Endothelial cell (in vitro differentiated cells): ENCODE measurements around the gene DHDDS. TPM values are rescaled to one million over a fixed set of nuclear protein-coding genes. Genes with fewer than 3 reads are reported as not detected.

ENCODE experiments used
- DNase-seq: peaks from one replicate; pipeline ENCODE4 v3.0.0; 2021; ENCODE audit warnings: low spot score
- H3K27ac Mint-ChIP-seq: one replicate; pipeline ENCODE4 v1.8.0; 2021; ENCODE audit warnings: mixed read lengths, inconsistent platforms; ENCODE audit not compliant: unreplicated experiment
- H3K27me3 Mint-ChIP-seq: one replicate; pipeline ENCODE4 v1.8.0; 2021; ENCODE audit warnings: mild to moderate bottlenecking, moderate library complexity, mixed read lengths, inconsistent platforms; ENCODE audit not compliant: unreplicated experiment
- H3K36me3 Mint-ChIP-seq: one replicate; pipeline ENCODE4 v1.8.0; 2021; ENCODE audit warnings: mild to moderate bottlenecking, low read depth, mixed read lengths, inconsistent platforms; ENCODE audit not compliant: unreplicated experiment
- H3K4me1 Mint-ChIP-seq: one replicate; pipeline ENCODE4 v1.8.0; 2021; ENCODE audit warnings: mild to moderate bottlenecking, mixed read lengths, inconsistent platforms; ENCODE audit not compliant: unreplicated experiment
- H3K4me3 Mint-ChIP-seq: one replicate; pipeline ENCODE4 v1.8.0; 2021; ENCODE audit warnings: mild to moderate bottlenecking, mixed read lengths, inconsistent platforms; ENCODE audit not compliant: unreplicated experiment
- H3K9me3 Mint-ChIP-seq: one replicate; pipeline ENCODE4 v1.8.0; 2021; ENCODE audit warnings: mixed read lengths, inconsistent platforms; ENCODE audit not compliant: unreplicated experiment
- total RNA-seq: library from RNA; stranded (reverse); fragmentation: NEBNext Ultra II Directional; extraction: Animal tissue kit (Norgen Biotek cat#: 25700); gene quantifications from one replicate; pipeline ENCODE4 v1.2.1, GENCODE V29; 2021; ENCODE audit not compliant: unreplicated experiment
- TF ChIP-seq, protein P1 (sequence below): fragments of 200-600 bp; sonication (generic); IDR thresholded peaks from one replicate; pipeline ENCODE4 v1.5.0; 2021; ENCODE audit warnings: antibody characterized with exemption; ENCODE audit not compliant: unreplicated experiment

Gene DHDDS
- total RNA-seq, 1 donor from 2014 or later: 63.5 TPM

DNA sequence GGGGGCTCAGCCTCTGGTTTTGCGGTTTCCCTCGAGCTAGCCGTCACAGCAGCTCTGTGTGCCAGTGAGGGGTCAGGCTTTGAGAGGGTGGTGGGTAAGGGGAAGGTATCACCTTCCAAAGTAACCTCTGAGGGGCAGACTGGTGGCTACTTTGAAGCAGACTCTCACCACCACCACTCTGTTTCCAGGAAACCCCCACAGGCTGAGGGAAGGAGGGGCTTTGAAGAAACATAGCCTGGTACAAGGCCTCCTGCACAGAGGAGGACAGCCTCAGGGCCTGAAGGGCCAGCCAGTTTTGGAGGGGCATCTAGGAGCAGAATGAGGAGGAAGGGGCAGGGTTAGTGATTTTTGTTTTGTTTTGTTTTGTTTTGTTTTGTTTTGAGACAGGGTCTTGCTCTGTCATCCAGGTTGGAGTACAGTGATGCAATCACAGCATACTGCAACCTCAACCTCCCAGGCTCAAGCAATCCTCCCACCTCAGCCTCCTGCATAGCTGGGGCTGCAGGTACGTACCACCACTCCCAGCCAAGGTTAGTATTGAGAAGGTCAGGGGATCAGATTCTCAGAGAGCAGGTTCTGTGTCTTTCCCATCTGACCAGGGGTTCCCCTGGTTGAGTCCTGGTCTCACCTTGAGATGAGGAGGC is 42.4 kb upstream of the DHDDS start:
- TF ChIP-seq, protein P1, sequence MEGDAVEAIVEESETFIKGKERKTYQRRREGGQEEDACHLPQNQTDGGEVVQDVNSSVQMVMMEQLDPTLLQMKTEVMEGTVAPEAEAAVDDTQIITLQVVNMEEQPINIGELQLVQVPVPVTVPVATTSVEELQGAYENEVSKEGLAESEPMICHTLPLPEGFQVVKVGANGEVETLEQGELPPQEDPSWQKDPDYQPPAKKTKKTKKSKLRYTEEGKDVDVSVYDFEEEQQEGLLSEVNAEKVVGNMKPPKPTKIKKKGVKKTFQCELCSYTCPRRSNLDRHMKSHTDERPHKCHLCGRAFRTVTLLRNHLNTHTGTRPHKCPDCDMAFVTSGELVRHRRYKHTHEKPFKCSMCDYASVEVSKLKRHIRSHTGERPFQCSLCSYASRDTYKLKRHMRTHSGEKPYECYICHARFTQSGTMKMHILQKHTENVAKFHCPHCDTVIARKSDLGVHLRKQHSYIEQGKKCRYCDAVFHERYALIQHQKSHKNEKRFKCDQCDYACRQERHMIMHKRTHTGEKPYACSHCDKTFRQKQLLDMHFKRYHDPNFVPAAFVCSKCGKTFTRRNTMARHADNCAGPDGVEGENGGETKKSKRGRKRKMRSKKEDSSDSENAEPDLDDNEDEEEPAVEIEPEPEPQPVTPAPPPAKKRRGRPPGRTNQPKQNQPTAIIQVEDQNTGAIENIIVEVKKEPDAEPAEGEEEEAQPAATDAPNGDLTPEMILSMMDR: no peak
- H3K4me3 Mint-ChIP-seq: no peak overlapping the region
- H3K27me3 Mint-ChIP-seq: peaks cover 2% of the 10 kb centered on the region
- H3K27ac Mint-ChIP-seq: no peak overlapping the region
- H3K36me3 Mint-ChIP-seq: no peaks in the 10 kb centered on the region
- H3K9me3 Mint-ChIP-seq: no peaks in the 10 kb centered on the region
- H3K4me1 Mint-ChIP-seq: no peaks in the 10 kb centered on the region
- no peak for DNase-seq

DNA sequence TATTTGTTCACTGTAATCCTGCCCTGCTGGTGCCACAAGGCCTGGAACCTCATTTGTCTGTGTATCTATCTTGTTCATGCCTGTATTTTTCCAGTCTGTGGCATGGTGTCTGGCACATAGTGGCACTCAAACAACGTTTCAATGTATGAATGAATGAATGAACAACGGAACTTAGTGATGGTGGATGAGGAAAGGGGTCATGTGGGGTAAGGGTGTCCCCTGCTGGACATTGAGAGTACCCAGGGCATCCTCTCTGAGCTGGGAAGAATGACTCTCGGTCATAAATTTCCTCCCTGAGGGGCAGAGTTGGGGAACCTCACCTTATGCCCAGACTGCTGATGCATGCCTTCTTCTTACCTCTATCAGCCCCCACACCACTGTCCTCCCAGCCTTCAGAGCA is 40.7 kb upstream of the DHDDS start:
- no peak overlapping the region for H3K27ac Mint-ChIP-seq
- no peaks in the 10 kb centered on the region for H3K4me1 Mint-ChIP-seq
- H3K27me3 Mint-ChIP-seq: peaks cover 2% of the 10 kb centered on the region
- no peaks in the 10 kb centered on the region for H3K9me3 Mint-ChIP-seq
- no peaks in the 10 kb centered on the region for H3K36me3 Mint-ChIP-seq
- DNase-seq: peak; percentile 49
- H3K4me3 Mint-ChIP-seq: no peak overlapping the region
- TF ChIP-seq, protein P1: peak; percentile 26

DNA sequence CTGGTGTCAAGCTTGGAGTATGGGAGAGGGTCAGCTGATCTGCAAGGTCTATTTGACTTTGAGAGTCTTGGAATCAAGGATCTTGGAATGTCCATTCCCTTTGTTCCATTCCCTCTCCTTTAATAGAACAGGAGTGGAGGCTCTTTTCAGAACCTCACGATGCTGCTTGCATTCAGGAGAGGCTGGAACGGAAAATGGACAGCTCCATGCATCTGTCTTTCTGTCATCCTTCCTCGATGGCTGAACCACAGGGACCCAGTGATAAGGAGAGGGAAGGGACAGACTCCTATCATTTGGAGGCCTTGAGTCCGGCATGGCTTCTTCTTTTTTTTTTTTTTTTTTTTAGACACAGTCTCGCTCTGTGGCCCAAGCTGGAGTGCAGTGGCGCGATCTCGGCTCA is 36.4 kb upstream of the DHDDS start:
- Mint-ChIP-seq H3K36me3 (no peaks in the 10 kb centered on the region), H3K4me1 (no peaks in the 10 kb centered on the region), H3K4me3 (no peak overlapping the region), H3K27ac (no peak overlapping the region), H3K27me3 (peaks cover 2% of the 10 kb centered on the region), H3K9me3 (no peaks in the 10 kb centered on the region)
- no peak for DNase-seq
- TF ChIP-seq, protein P1: no peak

DNA sequence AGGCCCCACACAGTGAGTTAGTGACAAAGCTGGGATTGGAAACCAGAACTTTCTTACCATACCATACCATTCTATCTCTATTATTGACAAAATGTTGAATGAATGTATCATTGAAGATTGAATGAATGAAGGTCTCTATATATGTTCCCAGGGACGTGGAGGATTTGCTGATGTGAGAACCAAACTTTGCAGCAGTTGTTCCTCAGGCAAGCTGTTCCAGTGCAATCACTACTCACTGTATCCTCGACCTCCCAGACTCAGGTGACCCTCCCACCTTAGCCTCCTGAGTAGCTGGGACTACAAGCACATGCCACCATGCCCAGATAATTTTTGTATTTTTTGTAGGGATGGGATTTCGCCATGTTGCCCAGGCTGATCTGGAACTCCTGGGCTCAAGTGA is 33.1 kb upstream of the DHDDS start:
- H3K27ac Mint-ChIP-seq: no peak overlapping the region
- H3K36me3 Mint-ChIP-seq: no peaks in the 10 kb centered on the region

DNA sequence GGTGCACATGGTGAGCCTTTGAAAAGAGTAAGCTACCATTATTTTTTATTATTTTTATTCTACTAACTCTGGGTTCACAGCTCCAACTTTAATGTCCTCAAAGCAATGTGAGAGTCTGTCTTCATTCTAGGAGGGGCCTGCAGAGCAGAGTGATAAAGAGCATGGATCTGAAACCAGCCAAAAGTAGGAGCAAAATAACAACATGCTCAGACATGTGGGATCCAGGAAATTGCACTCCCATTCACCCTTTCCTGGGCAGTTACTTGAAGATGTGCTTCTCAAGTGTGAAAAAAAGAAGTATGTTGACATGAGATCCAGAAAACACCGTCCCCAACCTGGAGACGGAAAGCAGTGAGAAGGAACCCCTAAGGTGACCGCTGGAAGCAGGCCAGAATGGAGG is 30.2 kb upstream of the DHDDS start:
- TF ChIP-seq, protein P1: no peak
- H3K27me3 Mint-ChIP-seq: peaks cover 1% of the 10 kb centered on the region
- H3K9me3 Mint-ChIP-seq: no peaks in the 10 kb centered on the region
- H3K27ac Mint-ChIP-seq: no peak overlapping the region
- DNase-seq: no peak
- no peaks in the 10 kb centered on the region for H3K36me3 Mint-ChIP-seq
- no peak overlapping the region for H3K4me3 Mint-ChIP-seq
- H3K4me1 Mint-ChIP-seq: peaks cover 3% of the 10 kb centered on the region

More for the DNA sequence above, 33.1 kb upstream of the DHDDS start:
- DNase-seq: no peak
- peaks cover 2% of the 10 kb centered on the region for H3K27me3 Mint-ChIP-seq
- H3K4me1 Mint-ChIP-seq: peaks cover 3% of the 10 kb centered on the region
- H3K4me3 Mint-ChIP-seq: no peak overlapping the region
- TF ChIP-seq, protein P1: no peak
- H3K9me3 Mint-ChIP-seq: no peaks in the 10 kb centered on the region
